GM19452 (cell line): ENCODE results near the gene CTNNA1.

Experiments used
- ATAC-seq: cut with Tn5 transposase; IDR thresholded peaks from one replicate; pipeline ENCODE4 v1.9.1; 2021; ENCODE audit not compliant: unreplicated experiment

CTNNA1 gene

DNA sequence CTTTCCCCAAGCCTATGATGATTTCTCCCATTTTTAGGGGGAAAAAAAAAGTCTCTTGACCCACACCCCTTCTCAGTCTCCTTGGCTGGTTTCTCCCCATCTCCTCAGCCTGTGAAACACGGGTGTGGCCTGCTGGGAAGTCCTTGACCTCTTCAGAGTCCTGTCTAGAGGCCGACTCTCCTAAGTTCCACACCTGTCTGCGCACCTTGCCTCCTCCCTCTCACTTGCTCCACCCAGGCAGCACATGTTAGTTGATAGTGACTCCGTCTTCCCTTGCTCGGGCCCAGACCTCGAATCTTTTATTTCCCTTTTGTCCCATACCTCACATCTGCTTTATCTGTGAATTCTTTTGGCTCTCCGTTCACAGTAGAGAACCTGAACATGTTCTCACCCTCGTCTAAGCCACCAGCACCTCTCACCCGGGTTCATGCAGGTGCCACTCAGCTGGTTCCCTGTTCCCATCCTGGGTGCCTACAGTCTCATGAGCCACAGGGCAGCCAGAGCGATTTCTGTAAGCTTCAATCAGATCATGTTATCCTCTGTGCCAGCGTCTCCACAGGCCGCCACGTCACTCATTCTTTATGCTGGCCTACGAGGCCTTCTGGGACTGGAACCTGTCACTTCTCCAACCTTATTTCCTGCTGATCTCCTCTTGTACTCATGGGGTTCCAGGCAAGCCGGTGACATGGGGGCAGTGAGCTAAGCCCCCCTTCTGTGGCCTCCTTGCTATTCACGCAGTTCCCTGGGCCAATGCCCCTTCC lies 173.6 kb downstream of the CTNNA1 start:
- ATAC-seq = no peak

GRCh38 chr5:138927544-138927943 lies 174.3 kb downstream of the CTNNA1 start:
- no peak for ATAC-seq

- no peak for ATAC-seq
Measured at GRCh38 chr5:138927979-138928378, 174.8 kb downstream of the CTNNA1 start.

DNA sequence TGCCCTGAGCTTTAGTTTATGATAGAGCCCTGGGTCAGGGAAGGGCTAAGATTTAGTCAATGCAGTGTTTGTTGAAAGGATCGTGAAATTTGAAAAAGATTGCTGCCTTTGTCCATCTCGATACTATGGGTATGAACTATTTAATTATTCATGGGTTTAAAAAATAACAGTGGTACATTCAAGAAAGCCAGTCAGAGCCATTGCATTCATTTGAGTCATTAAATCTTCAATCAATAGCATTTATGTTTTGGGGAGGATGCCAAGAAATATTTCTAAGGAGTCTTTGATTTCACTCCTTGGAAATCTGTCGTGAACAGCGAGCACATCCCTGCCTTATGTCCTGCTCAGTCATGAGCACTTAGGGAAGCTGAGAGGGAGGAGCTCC lies 176.3 kb downstream of the CTNNA1 start:
- ATAC-seq = no peak

GRCh38 chr5:138930371-138931097 lies 177.3 kb downstream of the CTNNA1 start:
- no peak for ATAC-seq

DNA sequence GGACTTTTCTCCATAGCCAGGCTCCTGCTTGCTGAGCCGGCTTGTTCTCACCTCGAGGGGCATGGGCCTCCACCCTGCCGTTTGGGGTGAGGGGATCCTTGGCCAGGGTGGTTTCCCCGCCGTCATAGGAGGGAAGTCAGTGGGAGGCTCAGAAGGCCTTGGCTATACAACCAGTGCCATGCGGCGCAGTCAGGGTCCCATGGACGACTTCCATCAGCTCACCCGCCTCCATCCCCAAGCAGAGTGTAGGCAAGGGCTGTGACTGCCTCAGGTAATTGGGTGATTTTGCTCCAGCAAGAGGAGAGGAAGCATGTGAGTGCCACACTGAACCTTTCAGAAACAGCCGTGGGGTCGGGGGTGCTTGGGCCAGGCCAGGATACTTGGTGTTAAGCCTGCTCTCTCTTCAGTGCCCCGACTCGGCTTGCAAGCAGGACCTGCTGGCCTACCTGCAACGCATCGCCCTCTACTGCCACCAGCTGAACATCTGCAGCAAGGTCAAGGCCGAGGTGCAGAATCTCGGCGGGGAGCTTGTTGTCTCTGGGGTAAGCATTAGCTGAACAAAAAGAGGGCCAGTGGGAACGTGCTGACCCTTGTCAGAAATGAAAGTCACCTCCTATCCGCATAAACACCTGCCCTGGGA lies 179.1 kb downstream of the CTNNA1 start:
- ATAC-seq = no peak

- ATAC-seq = no peak
Measured at GRCh38 chr5:138933522-138934290, 180.5 kb downstream of the CTNNA1 start.

- no peak for ATAC-seq
Measured at GRCh38 chr5:138934971-138935370, 181.7 kb downstream of the CTNNA1 start.

- ATAC-seq = no peak
Measured at GRCh38 chr5:138935466-138935865, 182.2 kb downstream of the CTNNA1 start.

DNA sequence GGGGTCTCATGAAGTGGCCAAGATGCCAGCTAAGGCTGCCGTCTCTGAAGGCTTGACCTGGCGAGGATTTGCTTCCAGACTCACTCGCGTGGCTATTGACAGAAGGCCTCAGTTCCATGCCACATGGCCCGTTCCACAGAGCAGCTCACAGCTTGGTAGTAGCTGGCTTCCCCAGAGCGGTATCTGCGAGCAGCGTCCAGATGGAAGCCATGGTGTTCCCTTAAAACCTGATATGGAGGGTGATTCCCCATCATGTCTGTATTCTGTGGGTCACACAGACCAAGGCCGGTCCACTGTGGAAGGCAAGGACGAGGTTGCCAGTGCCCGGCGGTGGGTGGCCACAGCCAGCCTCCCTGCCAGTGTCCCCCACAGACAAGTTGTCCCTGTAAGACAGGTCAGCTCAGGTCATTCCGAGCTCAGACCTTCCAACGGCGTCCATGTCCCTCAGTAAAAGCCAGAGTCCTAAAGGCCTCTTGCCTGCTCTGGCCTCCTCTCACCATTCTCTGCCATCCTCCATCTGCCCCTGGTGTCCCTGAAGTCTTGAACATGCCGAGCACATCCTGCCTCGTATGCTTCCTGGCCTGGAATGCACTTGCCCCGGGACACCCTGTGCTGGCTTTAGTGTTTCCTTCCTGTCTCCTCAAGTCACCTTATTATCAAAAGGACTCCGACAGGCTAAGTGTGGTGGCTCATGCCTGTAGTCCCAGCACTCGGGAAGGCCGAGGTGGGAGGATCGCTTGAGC lies 183.2 kb downstream of the CTNNA1 start:
- no peak for ATAC-seq

GRCh38 chr5:138936968-138937345 lies 183.7 kb downstream of the CTNNA1 start:
- no peak for ATAC-seq

DNA sequence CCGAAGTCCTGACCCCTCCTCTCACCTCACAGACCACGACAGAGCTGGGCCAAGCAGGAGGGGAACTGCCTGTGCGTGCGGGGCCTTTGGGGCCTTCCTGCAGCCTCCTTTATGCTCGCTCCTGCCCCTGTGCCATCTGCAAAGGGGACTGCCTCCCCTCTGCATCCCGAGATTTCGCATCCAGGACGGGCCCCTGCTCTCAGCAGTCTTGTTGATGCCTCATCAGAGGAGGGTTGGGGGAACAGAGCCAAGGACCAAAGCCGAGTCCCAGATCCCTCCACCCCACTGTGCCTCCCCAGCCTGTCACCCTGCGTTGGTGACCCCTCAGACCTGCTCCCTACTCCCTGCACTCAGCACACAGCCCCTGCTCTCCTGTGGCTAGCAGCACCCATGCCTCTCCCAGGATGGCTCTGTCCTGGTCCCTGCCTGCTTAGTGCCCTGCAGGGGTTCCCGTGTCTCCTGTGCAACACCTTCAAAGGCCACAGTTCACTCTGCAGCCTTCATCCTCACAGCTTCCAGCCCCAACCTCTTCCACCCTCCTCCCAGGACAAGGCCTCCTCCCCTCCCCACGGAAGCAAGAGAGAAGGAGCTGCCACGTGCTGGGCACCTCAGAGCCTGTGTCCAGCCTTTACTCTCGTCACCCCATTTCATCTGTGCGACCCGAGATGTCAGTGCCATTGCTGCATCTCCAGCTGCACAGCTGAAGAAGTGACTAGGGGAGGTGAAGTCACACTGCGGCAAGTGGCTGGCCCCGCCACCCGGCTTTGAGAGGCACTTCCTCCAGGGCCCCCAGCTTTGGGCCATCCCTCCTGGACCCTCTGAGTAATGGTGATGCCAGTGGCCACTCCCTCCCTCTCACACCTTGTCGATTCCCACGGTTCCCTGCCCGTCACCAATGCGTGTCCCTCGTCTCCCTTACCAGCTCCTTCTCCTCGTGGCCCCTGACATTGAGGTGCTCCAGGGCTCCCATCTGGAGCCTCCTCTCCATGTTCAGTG lies 184.5 kb downstream of the CTNNA1 start:
- ATAC-seq = no peak

DNA sequence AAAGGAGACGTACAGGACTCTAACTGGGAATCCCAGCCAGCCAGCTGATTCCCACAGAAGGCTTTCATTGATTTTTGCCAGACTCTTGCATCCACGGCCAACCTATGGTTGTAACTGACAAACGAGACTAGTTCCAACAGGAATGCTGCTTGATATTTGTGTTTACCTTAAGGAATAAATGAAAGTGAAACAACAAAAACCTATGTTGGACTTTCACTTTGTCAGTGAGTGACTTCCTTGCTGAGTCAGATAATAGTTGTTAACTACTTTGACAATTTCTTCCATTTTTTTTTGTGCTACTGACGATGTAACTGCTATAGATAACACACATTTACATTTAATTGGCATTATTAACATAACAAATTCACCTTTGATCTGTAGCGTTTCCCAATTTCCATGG lies 185.3 kb downstream of the CTNNA1 start:
- ATAC-seq = no peak

DNA sequence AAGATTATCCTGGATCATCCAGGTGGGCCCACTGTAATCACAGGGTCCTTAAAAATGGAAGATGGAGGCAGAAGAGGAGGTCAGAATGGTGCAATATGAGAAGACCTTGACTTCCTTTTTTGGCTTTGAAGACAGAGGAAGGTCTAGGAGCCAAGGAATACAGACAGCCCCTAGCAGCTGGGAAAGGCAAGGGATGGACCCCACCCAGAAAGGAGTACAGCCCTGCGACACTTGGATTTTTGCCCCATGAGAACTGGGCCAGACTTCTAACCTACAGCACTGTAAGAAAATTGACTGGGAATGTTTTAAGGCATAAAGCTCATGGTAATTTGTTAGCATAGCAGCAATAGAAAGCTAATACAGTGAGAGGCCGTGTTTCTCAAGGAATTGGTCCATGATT lies 188.8 kb downstream of the CTNNA1 start:
- no peak for ATAC-seq

DNA sequence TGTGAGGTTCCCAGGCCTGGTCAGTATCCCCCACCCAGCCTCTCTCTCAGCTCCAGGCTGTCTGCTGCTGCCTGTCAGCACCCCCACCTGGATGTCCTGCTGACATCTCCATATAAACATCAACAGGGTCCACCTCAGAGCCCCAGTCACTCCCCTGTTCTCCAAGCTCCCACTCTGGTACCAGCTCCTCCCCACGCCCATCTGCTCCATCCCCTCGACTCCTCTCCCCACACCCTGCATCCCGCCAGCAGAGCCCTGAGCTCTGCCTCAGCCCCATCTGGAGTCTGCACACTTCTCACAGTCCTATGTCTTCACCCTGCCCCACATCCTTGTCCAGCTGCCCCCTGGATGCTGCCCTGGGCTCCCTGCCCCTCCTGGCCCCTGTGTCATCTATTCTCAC lies 189.6 kb downstream of the CTNNA1 start:
- no peak for ATAC-seq

GRCh38 chr5:138943599-138944173 lies 190.5 kb downstream of the CTNNA1 start:
- no peak for ATAC-seq

GRCh38 chr5:138944527-138945322 lies 191.5 kb downstream of the CTNNA1 start:
- ATAC-seq = no peak
